HG03575 (cell line): ENCODE measurements around the gene FBXW8.

Experiments
- ATAC-seq: cut with Tn5 transposase; IDR thresholded peaks from one replicate; pipeline ENCODE4 v1.9.1; 2021; ENCODE audit not compliant: unreplicated experiment, insufficient number of reproducible peaks, low FRiP score; ENCODE audit errors: extremely low read depth

Gene FBXW8

DNA sequence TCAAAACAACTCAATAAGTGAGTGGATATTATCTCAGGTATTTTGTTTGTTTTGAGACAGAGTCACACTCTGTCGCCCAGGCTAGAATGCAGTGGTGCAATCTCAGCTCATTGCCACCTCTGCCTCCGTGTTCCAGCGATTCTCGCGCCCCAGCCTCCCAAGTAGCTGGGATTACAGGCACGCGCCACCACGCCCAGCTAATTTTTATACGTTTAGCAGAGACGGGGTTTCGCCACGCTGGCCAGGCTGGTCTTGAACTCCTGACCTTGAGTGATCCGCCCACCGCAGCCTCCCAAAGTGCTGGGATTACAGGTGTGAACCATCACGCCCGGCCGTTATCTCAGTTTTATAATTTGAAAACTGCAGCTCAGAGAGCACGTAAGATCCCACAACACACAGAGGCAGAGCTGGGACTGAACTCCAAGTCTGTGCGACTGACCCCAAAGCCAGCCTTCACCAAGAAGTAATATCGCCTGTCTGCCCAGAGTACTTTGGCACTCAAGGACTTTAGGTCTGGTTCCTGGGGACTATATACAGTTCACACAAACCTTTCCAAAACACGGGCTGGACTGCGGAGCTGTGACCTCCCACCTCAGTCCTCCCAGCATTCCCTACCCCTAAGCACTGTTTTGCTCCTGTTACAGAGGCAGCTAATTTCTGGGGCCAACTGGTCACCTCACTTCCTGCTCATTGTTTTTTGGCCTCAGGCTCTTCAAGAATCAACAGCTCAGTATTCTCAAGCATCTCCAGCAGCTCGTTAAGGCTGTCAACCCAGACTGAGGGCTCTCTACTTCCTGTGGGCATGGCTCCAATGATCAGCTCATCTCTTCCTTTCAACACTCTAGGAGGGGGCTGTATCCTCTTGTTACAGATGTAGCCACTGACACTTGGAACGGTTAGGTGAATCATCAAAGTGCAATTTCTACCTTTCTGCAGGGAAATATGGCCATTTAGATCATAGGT lies 165.9 kb downstream of the FBXW8 start:
- no peak for ATAC-seq

DNA sequence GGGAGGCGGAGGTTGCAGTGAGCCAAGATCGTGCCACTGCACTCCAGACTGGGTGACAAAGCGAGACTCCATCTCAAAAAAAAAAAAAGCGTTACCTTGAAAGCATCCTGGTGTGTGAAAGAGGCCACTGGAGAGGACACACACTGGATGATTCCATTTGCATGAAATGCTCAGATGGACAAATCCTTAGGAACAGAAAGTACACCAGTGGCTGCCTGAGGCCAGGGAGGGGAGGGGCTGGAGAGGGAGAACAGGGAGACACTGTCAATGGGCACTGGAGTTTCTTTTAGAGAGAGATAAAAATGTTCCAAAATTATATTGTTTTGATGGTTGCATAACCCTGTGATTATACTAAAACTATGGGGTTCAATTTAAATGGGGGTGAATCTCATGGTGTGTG lies 168.7 kb downstream of the FBXW8 start:
- no peak for ATAC-seq

- ATAC-seq = no peak
Measured at GRCh38 chr12:117080661-117081144, 170.0 kb downstream of the FBXW8 start.
